Sigmoid colon (tissue), 7 donors: ENCODE results near the gene HAS3. TPM values are rescaled to one million over a fixed set of nuclear protein-coding genes. Genes with fewer than 3 reads are reported as not detected.
A peak's percentile ranks its signal among the peaks of the same experiment; 100 is the strongest.

Source experiments
- DNase-seq: peaks from one replicate; pipeline ENCODE4 v3.0.0-alpha.2; 2019
- H3K27ac ChIP-seq, 4 donors: fragments of 200-600 bp; sonication (generic); one replicate each; pipeline ENCODE4 v1.5.1; 2016 to 2019; ENCODE audit warnings: mild to moderate bottlenecking in 1 of 4
- H3K27me3 ChIP-seq, 3 donors: fragments of 200-600 bp; sonication (generic); one replicate each; pipeline ENCODE4 v1.5.1; 2019; ENCODE audit warnings: mild to moderate bottlenecking in 1 of 3
- H3K36me3 ChIP-seq, 4 donors: fragments of 200-600 bp; sonication (generic); one replicate each; pipeline ENCODE4 v1.5.1; 2016 to 2019
- H3K4me1 ChIP-seq, 4 donors: fragments of 200-600 bp; sonication (generic); one replicate each; pipeline ENCODE4 v1.5.1; 2017 to 2019
- H3K4me3 ChIP-seq, 4 donors: fragments of 200-600 bp; sonication (generic); one replicate each; pipeline ENCODE4 v1.5.1; 2017 to 2019; ENCODE audit warnings: mild to moderate bottlenecking in 2 of 4, moderate library complexity in 1 of 4
- H3K9me3 ChIP-seq, 4 donors: fragments of 200-600 bp in 3 of 4; sonication (generic) in 3 of 4; one replicate each; pipeline versions ENCODE4 v1.5.1 to v1.6.1; 2013 to 2019
- CTCF ChIP-seq, 4 experiments: fragments of 450-650 bp in 3 of 4; fragments of 200-600 bp in 1 of 4; IDR thresholded peaks; one replicate each; pipeline ENCODE4 v1.5.1; 2016 to 2019; ENCODE audit warnings: antibody characterized with exemption in 4 of 4, mild to moderate bottlenecking in 3 of 4, moderate library complexity in 2 of 4
- EP300 ChIP-seq, 4 donors: sonication (generic); formaldehyde crosslinking; IDR thresholded peaks; one replicate each; pipeline ENCODE4 v1.6.1; 2017; ENCODE audit warnings: antibody characterized with exemption in 4 of 4
- POLR2A ChIP-seq, 2 donors: fragments of 450-650 bp; IDR thresholded peaks; one replicate each; pipeline ENCODE4 v1.6.1; 2016; ENCODE audit warnings: antibody characterized with exemption in 2 of 2, mild to moderate bottlenecking in 2 of 2, moderate library complexity in 2 of 2
- POLR2AphosphoS5 ChIP-seq, 4 donors: sonication (generic); formaldehyde crosslinking; IDR thresholded peaks; one replicate each; pipeline ENCODE4 v1.6.1; 2017; ENCODE audit warnings: antibody characterized with exemption in 4 of 4
- WGBS, 2 donors: extraction: QIAGEN DNeasy Blood & Tissue Kit; methylation state at CpG; one replicate each; pipeline ENCODE4 v1.1.7; 2013; 5-methylcytosine and 5-hydroxymethylcytosine counted together
- intact Hi-C: fragments of 100-400 bp; cut with DNase I; formaldehyde crosslinking; loops from one replicate; pipeline ENCODE4 v1.15.1; 2023
- polyA plus RNA-seq, 3 donors: library from polyadenylated mRNA; stranded (reverse); fragments of 200-250 nt; gene quantifications; one replicate each; pipeline ENCODE4 v1.2.3, GENCODE V29; 2013
- total RNA-seq, 4 donors: library from RNA; depleted of rRNA; stranded (reverse); fragments of >200 nt; gene quantifications; one replicate each; pipeline ENCODE4 v1.1.0, GENCODE V29; 2016
- donor health status: healthy with polysubstance abuse.
- donor health status: Bipolar disorder and iron deficiency.
- donor health status: healthy.

HAS3 gene
- total and polyA plus RNA-seq, 7 donors, result 0.36 to 5.8 (median 0.83) TPM

- no peaks in the 10 kb centered on the region for H3K9me3 ChIP-seq
- TF ChIP-seq CTCF (IDR thresholded peaks at IDR 0.05), result no peak
- TF ChIP-seq EP300 (IDR thresholded peaks at IDR 0.05), result no peak
- H3K4me3 ChIP-seq, result no peak overlapping the region
- peaks cover 0 to 55% (median 10%) of the 10 kb centered on the region in 4 donors for H3K36me3 ChIP-seq
- WGBS, 2 donors, result 88 to 91% methylated on average over 5 of the region's 5 CpGs
- H3K27me3 ChIP-seq, result peaks cover 0 to 29% (median 13%) of the 10 kb centered on the region in 3 donors
- DNase-seq, result no peak
- H3K27ac ChIP-seq, result no peak overlapping the region
- intact Hi-C loops, result loop anchor here (10.0 kb wide), 1 partner anchor 407 kb away; no protein-coding TSS in a partner anchor
- H3K4me1 ChIP-seq, result peaks cover 0 to 19% (median 17%) of the 10 kb centered on the region in 4 donors
Observed at GRCh38 chr16:69111876-69112230, 6.4 kb downstream of the HAS3 start.

GRCh38 chr16:69112285-69113129 is 7.1 kb downstream of the HAS3 start:
- intact Hi-C loops, result loop anchor here (10.0 kb wide), 1 partner anchor 408 kb away; no protein-coding TSS in a partner anchor
- H3K9me3 ChIP-seq, result no peaks in the 10 kb centered on the region
- peaks cover 0 to 13% (median 10%) of the 10 kb centered on the region in 4 donors for H3K4me1 ChIP-seq
- DNase-seq, result peak; percentile 67
- 35 to 55% methylated on average over 6 of the region's 6 CpGs for WGBS, 2 donors
- peaks cover 0 to 22% (median 9%) of the 10 kb centered on the region in 3 donors for H3K27me3 ChIP-seq
- no peak for TF ChIP-seq POLR2AphosphoS5 (IDR thresholded peaks at IDR 0.05)
- peak in 2 of 4 experiments; percentile 13 to 59 for TF ChIP-seq CTCF (IDR thresholded peaks at IDR 0.05)
- H3K36me3 ChIP-seq, result peaks cover 0 to 55% (median 10%) of the 10 kb centered on the region in 4 donors
- H3K27ac ChIP-seq, result no peak overlapping the region
- H3K4me3 ChIP-seq, result no peak overlapping the region

GRCh38 chr16:69113216-69113615 is 7.8 kb downstream of the HAS3 start:
- intact Hi-C loops, result loop anchor here (10.0 kb wide), 1 partner anchor 408 kb away; no protein-coding TSS in a partner anchor
- no peaks in the 10 kb centered on the region for H3K9me3 ChIP-seq
- DNase-seq, result peak; percentile 27
- no peak overlapping the region for H3K4me3 ChIP-seq
- TF ChIP-seq CTCF (IDR thresholded peaks at IDR 0.05) (no peak), POLR2AphosphoS5 (IDR thresholded peaks at IDR 0.05) (no peak), POLR2A (IDR thresholded peaks at IDR 0.05) (no peak), EP300 (IDR thresholded peaks at IDR 0.05) (no peak)
- peaks cover 0 to 62% (median 14%) of the 10 kb centered on the region in 4 donors for H3K36me3 ChIP-seq
- peaks cover 0 to 16% (median 5%) of the 10 kb centered on the region in 3 donors for H3K27me3 ChIP-seq
- WGBS, 2 donors, result 93 to 95% methylated on average over 7 of the region's 7 CpGs
- peaks cover 0 to 6% (median 3%) of the 10 kb centered on the region in 4 donors for H3K4me1 ChIP-seq
- H3K27ac ChIP-seq, result no peak overlapping the region

GRCh38 chr16:69114346-69114975 is 9.0 kb downstream of the HAS3 start:
- DNase-seq, result peak; percentile 46
- peaks cover 0 to 3% (median 3%) of the 10 kb centered on the region in 3 donors for H3K27me3 ChIP-seq
- intact Hi-C loops, result loop anchor here (10.0 kb wide), 1 partner anchor 410 kb away; no protein-coding TSS in a partner anchor
- H3K4me1 ChIP-seq, result peaks cover 0 to 9% (median 4%) of the 10 kb centered on the region in 4 donors
- peaks cover 0 to 68% (median 24%) of the 10 kb centered on the region in 4 donors for H3K36me3 ChIP-seq
- 95% methylated on average over 25 of the region's 25 CpGs for WGBS, 2 donors
- no peaks in the 10 kb centered on the region for H3K9me3 ChIP-seq
- no peak overlapping the region for H3K27ac ChIP-seq
- TF ChIP-seq POLR2A (IDR thresholded peaks at IDR 0.05) (no peak), CTCF (IDR thresholded peaks at IDR 0.05) (no peak), POLR2AphosphoS5 (IDR thresholded peaks at IDR 0.05) (no peak), EP300 (IDR thresholded peaks at IDR 0.05) (no peak)
- no peak overlapping the region for H3K4me3 ChIP-seq
